ENCODE results near the gene ACACA.
"Not testable (repeated sequence)": the region's sequence is repeated elsewhere in the genome, so short reads cannot be mapped to it uniquely, and the experiment has no call there.

ACACA gene

GRCh38 chr17:37089956-37090355 lies 316.7 kb downstream of the ACACA start:
- peak; percentile 21 for DNase-seq

GRCh38 chr17:37088913-37089312 lies 317.7 kb downstream of the ACACA start:
- DNase-seq: no peak

- no peak for DNase-seq
Observed at GRCh38 chr17:37088459-37088858, 318.2 kb downstream of the ACACA start.

- no peak for DNase-seq
Observed at GRCh38 chr17:37087683-37088082, 319.0 kb downstream of the ACACA start.

GRCh38 chr17:37086948-37087347 lies 319.7 kb downstream of the ACACA start:
- DNase-seq: no peak

- DNase-seq: no peak
Observed at GRCh38 chr17:37086334-37086733, 320.3 kb downstream of the ACACA start.

- DNase-seq: no peak
Observed at GRCh38 chr17:37084372-37084771, 322.3 kb downstream of the ACACA start.

- DNase-seq: no peak
Observed at GRCh38 chr17:37083456-37083855, 323.2 kb downstream of the ACACA start.

GRCh38 chr17:37082985-37083384 lies 323.7 kb downstream of the ACACA start:
- no peak for DNase-seq

- DNase-seq: no peak
Observed at GRCh38 chr17:37082311-37082860, 324.2 kb downstream of the ACACA start.

GRCh38 chr17:37081287-37081686 lies 325.3 kb downstream of the ACACA start:
- no peak for DNase-seq

- DNase-seq: no peak
Observed at GRCh38 chr17:37079735-37080134, 326.9 kb downstream of the ACACA start.

- no peak for DNase-seq
Observed at GRCh38 chr17:37079065-37079708, 327.4 kb downstream of the ACACA start.

- DNase-seq: not testable (repeated sequence)
Observed at GRCh38 chr17:37073464-37073863, 333.2 kb downstream of the ACACA start.

- DNase-seq: no peak
Observed at GRCh38 chr17:37069087-37069486, 337.5 kb downstream of the ACACA start.

- no peak for DNase-seq
Observed at GRCh38 chr17:37068266-37068665, 338.4 kb downstream of the ACACA start.

GRCh38 chr17:37067555-37068111 lies 339.0 kb downstream of the ACACA start:
- no peak for DNase-seq

- no peak for DNase-seq
Observed at GRCh38 chr17:37066322-37067255, 340.0 kb downstream of the ACACA start.

- no peak for DNase-seq
Observed at GRCh38 chr17:37065486-37066321, 340.9 kb downstream of the ACACA start.

GRCh38 chr17:37064956-37065355 lies 341.7 kb downstream of the ACACA start:
- DNase-seq: no peak

GRCh38 chr17:37064206-37064605 lies 342.4 kb downstream of the ACACA start:
- no peak for DNase-seq

GRCh38 chr17:37062021-37062420 lies 344.6 kb downstream of the ACACA start:
- DNase-seq: no peak

- no peak for DNase-seq
Observed at GRCh38 chr17:37060928-37061327, 345.7 kb downstream of the ACACA start.

Data from activated CD4-positive, alpha-beta T cell treated with anti-CD3 and anti-CD28 coated beads, Interleukin-2, amount 50 U/mL, for 1 hour (primary cell).